Coronary artery (tissue), 2 donors: ENCODE results near the gene TAF6L.
A peak's percentile ranks its signal among the peaks of the same experiment; 100 is the strongest.
"Not testable (repeated sequence)": the region's sequence is repeated elsewhere in the genome, so short reads cannot be mapped to it uniquely, and the experiment has no call there.

ENCODE experiments used
- DNase-seq: peaks from one replicate; pipeline ENCODE4 v3.0.0-alpha.2; 2017; ENCODE audit warnings: low spot score
- H3K27ac ChIP-seq, 2 donors: fragments of 200-600 bp; sonication (generic); one replicate each; pipeline ENCODE4 v1.5.1; 2016 to 2019
- H3K4me3 ChIP-seq: fragments of 200-600 bp; sonication (generic); 2 replicates; pipeline ENCODE4 v1.5.1; 2016; ENCODE audit warnings: mild to moderate bottlenecking, moderate library complexity
- CTCF ChIP-seq: fragments of 200-600 bp; sonication (generic); IDR thresholded peaks from one replicate; pipeline ENCODE4 v1.5.1; 2019; ENCODE audit warnings: antibody characterized with exemption

The TAF6L gene

DNA sequence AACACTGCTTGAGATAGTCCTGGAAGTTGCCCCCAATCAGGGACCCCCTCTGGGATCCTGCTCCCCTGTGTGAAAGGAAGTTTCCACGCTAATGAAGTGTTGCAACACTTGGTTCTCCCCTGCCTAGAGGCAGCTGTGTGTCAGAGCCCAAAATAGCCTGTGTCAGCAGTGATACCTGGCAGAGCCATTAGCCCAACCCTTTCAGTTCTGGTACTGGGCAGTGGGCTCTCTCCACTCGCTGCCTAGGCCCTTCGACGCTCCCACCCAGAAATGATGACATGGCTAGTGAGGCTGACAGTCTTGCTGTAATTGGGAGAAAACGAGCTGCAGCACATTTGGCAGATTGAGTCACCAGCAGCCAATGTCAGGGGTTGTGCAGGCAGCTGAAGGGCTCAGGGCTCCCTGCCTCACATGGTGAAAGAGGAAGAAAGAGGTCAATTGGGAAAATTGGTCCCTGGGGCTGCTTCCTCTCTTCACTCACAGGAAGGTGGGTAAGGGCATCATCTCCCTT is 35.5 kb downstream of the TAF6L start:
- Histone ChIP-seq H3K27ac (peak overlapping the region; percentile 85 to 95), H3K4me3 (no peak overlapping the region)
- DNase-seq: no peak
- no peak for TF ChIP-seq CTCF

GRCh38 chr11:62810748-62811147 is 39.6 kb downstream of the TAF6L start:
- DNase-seq: no peak
- no peak for TF ChIP-seq CTCF
- Histone ChIP-seq H3K4me3 (no peak overlapping the region), H3K27ac (no peak overlapping the region)

DNA sequence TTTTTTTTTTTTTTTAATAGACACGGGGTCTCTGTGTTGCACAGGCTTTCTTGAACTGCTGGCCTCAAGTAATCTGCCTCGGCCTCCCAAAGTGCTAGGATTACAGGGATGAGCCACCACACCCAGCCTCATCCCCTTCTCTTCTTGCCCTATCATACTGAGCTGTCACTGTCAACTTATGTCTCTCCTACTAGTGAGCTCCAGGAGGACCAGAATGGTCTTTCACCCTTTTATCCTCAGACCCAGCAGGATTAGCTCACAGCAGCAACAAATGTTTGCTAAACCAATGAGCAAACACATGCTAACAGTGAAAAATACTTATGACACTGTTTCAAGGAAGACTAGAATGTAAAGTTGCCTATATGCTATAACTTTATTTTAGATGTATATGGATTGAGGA is 40.5 kb downstream of the TAF6L start:
- H3K4me3 ChIP-seq: no peak overlapping the region
- DNase-seq: no peak

DNA sequence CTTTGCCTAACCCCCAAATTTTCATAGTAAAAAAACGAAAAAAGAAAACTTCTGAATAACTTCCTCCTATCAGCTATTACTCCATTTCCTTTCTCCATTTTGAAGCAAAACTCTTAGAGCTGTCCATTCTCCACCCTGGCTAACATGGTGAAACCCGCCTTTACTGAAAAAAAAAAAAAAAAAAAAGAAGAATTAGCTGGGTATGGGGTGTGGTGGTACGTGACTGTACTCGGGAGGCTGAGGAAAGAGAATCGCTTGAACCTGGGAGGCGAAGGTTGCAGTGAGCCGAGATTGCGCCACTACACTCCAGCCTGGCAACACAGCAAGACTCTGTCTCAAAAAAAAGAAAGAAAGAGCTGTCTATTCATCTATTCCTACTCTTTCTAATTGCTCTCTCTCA is 45.4 kb downstream of the TAF6L start:
- no peak for DNase-seq
- no peak overlapping the region for H3K4me3 ChIP-seq
- H3K27ac ChIP-seq: peak overlapping the region in 1 of 2 donors; percentile 21
- no peak for TF ChIP-seq CTCF

More for the DNA sequence above, 40.5 kb downstream of the TAF6L start:
- TF ChIP-seq CTCF: no peak
- H3K27ac ChIP-seq: no peak overlapping the region

DNA sequence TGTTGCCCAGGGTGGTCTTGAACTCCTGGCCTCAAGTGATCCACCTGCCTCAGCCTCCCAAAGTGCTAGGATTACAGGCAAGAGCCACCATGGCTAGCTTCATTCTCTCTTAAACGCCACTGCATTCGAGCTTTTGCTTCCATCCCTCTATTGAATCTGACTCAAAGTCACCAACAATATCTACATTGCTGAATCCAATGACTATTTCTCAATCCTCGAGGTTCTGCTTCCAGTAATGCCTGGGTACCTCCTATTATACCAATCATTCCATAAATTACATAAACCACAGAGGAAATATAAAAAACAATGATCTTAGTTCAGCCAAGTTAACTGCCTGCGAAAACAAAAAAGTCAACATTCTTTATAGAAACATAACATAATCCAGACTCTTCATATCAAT is 45.9 kb downstream of the TAF6L start:
- Histone ChIP-seq H3K4me3 (no peak overlapping the region), H3K27ac (peak overlapping the region in 1 of 2 donors; percentile 21)
- TF ChIP-seq CTCF: no peak
- DNase-seq: no peak

- no peak for DNase-seq
- TF ChIP-seq CTCF: no peak
- Histone ChIP-seq H3K4me3 (no peak overlapping the region), H3K27ac (no peak overlapping the region)
These were observed 52.5 kb downstream of the TAF6L start for GRCh38 chr11:62823677-62824076.

GRCh38 chr11:62828130-62828529 is 56.9 kb downstream of the TAF6L start:
- H3K4me3 ChIP-seq, DNase-seq, H3K27ac ChIP-seq: not testable (repeated sequence)
